Measurements from ENCODE around the gene NR4A2.

Gene NR4A2

DNA sequence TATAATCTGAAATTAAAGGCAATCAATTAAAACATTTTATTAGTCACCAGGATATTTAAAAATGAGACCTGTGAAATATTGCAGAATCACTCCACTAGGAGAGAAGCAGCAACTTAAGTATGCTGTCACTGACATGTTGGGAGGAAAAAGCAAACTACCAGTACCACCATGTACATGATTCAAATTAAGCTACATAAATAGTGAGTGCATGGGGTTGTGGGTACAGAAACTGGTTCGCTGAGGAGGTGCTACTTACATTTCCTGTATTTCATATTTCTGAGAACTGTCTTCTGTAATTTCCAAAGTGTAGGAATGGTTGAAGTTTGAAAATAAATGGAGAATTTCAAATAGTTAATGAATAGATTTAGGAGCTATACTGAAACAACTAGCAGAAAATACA is 7.9 kb upstream of the NR4A2 start:
- DNase-seq (ENCODE audit: low read depth) = no peak

DNA sequence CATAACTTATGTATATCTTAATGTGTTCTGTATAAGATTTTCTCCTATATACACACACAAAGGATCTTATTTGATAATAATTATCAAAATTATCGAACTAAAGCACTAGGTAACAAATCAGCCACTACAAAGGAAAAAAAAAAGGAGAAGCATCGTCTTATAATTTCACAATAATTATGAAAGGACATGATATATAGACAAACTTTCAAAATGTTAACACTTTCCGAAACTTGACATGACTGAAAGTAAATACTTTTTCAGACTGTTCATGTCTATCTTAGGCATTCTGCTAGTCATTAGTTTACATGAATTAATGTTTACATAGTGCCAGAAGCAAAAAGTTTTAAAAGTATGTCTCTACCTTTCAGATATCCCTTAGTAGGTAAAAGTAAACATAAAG is 7.3 kb upstream of the NR4A2 start:
- no peak for DNase-seq (ENCODE audit: low read depth)

DNA sequence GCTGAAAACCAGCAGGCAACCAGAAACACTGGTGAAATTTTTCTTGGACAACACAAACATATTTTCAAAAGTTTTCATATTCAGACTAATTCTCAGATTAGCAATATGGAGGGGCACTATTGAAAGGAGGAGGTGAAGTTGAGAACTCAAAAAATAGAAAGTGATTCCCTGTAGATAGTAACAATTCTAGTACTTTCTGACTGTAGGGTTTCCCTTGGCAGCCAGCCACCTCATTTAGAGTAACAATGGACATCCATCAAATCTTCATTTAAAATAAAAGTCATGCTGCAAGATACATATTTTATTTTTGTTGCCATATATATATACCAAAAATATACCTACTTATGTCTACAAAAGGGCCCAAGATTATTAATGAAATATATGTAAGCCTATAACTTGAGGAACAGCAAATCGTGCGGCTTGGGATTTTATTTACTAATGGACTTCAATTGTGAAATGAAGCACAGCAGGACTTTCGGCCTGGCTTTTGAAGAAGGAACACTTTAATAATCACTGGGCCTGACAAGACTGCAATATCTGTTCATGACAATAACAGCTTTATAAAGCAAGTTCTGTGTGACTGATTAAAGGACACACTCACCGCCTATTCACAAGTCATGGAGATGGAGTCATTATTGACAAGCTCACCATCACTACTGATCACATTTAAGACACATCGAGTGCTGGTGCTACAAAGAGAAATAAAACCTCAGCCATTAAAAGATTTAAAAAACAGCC is 6.8 kb upstream of the NR4A2 start:
- no peak for DNase-seq (ENCODE audit: low read depth)

DNA sequence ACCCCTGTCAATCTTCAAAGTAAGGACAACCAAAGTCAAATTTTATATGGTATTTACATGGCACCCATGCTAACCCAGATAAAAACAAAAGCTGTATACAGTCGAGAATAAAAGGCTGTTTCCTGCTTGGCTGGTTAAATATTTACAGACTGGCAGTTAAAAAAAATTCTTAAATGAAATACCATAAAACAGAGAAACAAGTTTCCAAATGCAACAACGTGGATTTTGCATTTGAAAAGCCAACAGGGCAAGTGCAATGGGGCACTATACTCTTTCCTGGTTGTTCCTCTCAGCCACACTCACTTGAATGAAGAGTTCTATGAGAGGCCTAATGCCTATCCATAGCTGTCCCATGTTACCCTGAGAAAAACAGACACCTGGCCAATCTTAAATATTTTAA is 6.1 kb upstream of the NR4A2 start:
- DNase-seq (ENCODE audit: low read depth) = no peak

DNA sequence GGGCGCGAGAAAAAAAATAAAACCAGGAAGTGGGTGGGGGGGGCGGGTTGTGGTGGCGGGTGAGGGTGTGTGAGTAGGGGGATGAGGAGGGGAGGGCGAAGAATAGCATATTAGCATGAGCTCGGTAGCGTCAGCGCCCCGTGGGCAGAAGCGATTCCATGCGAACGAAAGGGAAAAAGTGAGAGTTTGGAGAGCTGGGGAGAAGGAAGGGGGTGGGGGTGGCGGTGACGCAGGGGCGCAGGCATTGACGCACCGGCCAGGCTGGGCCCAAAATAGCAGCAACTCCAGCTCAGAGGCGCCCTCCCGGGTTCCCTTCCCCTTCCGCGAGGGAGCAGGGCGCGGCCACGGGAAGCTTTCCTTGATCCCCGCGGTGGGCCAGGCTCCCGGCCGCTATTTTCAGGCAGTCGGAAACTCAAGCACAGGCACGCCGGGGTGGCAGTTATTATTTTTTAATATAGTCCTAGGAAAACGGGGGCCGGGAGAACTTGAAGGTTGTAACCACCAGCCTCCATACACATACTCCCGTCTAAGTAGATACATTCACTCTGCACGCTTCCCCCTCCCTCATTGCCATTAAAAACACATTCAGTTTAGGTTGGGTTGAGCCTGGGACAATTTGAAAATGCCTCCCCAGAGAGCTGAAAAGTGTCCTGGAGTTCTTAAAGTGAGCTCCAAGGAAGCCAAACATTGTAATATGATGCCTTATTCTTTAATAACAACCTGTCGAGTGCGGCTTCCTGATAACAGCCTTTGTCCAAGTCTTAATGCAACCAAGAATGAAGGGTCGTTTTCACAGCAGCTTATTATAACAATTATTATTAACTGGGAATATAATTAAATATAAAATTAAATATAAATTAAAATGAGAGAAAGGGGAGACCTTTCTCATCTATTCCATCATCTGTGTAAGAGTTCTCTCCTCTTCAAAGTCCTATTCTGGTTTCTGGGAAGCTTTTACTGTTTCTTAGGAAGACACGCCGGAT is 2.3 kb upstream of the NR4A2 start:
- no peak for DNase-seq (ENCODE audit: low read depth)

DNA sequence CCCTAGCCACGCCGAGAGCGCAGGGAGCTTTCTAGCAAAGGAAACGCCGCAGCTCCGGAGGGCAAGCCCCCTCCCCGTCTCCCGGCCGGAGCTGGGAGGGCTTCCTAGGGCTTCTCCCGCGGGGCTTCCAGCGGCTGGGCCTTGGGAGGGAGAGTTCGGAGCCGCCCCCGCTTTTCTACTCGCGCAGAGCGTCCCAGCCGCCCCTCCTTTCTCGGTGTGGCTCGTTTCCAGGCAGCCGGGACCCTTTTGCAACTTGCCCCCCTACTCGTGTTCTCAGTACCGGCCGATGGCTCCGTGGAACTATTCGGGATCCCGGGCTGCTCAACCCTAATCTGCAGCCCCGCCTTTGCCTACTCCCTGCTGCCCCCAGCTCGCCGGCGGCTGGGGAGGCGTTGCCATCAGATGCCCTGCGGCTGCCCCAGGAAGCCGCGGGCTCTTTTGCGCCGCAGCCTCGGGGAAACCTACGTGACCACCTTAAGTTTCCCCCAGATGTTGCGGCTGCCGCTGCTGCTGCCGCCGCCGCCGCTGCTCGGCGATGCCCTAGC is 1.5 kb upstream of the NR4A2 start:
- no peak for DNase-seq (ENCODE audit: low read depth)

DNA sequence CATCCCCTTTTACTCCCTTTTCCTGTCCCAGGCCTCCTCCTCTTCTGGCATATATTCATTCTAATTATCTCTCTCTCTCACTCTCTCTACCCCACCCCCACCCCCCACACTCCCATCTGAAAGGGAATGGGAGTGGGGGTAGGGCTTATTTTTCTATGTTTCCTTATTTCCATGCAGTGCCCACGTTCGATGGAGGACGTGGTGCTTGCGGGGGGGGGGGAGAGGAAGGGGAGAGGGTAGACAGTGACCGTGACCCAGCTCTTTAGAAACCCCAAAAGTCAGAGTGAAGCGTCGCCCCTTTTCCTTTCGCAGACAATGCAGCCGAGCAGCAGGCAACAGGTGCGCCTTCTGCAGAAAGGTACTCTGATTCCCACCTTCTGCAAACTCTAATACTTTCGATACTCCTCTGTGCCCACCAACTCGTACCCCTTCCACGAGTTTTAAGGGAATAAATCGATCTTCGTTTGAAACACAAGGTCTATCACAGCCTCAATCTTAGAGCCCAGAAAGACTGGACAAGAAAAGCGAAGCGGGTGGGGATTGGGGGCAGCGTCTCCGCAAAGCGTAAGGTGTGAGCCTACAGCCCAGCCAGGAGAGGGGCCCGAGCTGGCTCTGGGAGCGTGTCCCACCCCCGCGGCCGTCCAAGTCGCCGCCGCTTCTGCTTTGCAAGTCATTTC is 891 bp upstream of the NR4A2 start:
- DNase-seq (ENCODE audit: low read depth) = no peak

DNA sequence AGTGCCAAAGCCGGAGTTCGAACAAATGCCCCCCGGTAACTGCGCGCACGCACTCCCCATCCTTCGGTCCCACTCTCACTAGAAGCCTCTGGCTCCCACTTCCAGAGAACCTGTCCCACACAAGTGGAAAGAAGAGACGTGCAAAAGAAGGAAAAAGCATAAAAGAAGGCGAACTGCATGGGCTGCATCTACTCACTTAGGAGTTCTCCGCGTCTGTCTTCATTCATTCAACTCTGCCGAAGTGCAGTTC is 312 bp downstream of the NR4A2 start:
- DNase-seq (ENCODE audit: low read depth) = no peak

DNA sequence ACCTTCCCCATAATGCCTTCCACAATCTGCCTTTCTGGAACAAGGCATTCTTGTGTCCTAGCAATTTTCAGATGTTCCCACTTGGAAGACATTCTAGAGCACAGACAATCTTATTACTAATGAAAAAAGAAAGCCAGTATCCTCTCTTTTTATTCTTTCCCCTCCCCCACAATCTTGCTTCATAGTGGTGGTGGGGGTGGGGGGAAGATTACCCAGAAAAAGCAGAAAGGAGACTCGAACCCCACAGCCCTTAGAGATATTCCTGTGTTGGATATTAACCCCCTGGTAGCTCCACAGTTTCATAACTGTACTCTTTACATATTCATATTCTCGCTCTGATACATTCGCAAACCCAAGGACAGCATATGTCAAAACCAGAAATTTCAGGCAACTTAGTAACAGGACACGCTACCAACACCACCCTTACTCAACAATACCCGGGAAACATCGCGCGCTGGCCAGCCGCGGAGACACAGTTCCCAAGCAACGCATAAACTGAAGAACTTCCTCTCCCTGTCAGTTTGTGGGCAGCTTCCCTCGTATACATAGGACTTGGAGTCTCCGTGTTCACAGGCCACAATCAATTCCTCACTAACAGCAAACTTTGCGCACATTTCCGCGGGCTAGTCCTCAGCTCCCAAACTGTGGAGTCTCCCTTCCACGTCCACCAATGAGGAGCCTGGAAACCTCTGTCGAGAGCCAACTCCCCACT is 793 bp downstream of the NR4A2 start:
- no peak for DNase-seq (ENCODE audit: low read depth)

DNA sequence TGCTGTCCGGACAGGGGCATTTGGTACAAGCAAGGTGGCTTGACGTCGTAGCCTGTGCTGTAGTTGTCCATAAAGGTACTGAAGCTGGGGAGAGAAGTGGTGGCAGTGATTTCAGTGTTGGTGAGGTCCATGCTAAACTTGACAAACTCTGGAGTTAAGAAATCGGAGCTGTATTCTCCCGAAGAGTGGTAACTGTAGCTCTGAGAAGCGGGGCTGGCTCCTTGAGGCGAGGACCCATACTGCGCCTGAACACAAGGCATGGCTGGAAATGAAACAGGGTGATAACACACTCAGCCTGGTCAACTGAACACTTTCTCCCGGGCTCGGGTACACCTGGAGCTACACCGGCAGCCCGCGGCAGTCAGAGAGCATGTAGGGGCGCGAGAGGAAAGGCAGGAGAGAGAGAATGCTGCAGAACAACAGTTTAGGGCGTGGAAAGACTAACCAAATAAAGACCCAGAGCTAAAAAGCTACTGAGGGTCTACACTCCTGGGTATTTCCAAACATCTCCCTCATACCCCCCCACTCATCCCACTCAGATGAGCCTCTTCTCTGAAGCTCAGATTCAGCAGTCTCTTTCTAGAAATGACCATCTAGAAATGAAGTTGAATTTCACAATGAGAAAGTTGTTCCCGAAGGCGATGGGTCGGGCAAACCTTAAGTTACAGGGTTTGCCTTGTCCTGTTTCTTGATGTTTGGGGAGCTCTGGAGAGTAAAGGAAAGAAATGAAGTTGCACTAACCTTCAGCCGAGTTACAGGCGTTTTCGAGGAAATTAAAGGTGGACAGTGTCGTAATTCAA is 2.4 kb downstream of the NR4A2 start:
- DNase-seq (ENCODE audit: low read depth) = no peak

DNA sequence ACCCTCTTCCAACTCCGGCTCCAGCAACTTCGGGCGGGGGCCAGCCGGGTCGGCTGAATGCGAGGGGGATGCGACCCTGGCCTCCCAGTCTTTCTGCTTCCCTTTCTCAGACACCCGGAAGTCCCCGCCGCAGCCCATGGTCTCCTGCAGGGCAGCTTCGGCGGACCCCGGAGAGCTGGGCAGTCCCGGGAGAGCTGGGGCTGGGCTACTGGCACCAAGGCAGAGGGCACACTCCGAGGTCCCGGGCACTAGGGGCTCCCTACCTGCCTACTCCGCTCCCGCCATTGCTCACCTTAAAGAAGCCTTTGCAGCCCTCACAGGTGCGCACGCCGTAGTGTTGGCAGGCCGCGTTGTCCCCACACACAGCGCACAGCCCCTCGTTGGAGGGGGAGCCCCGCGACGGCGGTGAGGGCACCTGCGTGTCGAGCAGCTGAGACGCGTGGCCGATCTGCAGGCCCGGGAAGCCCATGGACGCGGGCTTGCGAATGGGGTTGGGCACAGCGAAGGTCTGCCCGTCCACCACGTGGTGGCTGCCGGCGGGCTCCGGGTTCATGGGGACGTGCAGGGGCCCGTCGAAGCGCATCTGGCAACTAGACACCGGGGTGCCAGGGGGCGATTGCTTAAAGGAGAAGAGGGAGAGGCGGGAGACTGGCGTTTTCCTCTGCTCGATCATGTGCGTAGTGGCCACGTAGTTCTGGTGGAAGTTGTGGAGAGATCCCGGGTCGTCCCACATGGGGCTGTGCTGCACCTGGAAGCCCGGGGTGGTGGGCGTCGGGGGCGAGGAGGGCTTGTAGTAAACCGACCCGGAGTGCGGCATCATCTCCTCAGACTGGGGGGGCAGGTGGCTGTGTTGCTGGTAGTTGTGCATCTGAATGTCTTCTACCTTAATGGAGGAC is 3.2 kb downstream of the NR4A2 start:
- DNase-seq (ENCODE audit: low read depth) = no peak

DNA sequence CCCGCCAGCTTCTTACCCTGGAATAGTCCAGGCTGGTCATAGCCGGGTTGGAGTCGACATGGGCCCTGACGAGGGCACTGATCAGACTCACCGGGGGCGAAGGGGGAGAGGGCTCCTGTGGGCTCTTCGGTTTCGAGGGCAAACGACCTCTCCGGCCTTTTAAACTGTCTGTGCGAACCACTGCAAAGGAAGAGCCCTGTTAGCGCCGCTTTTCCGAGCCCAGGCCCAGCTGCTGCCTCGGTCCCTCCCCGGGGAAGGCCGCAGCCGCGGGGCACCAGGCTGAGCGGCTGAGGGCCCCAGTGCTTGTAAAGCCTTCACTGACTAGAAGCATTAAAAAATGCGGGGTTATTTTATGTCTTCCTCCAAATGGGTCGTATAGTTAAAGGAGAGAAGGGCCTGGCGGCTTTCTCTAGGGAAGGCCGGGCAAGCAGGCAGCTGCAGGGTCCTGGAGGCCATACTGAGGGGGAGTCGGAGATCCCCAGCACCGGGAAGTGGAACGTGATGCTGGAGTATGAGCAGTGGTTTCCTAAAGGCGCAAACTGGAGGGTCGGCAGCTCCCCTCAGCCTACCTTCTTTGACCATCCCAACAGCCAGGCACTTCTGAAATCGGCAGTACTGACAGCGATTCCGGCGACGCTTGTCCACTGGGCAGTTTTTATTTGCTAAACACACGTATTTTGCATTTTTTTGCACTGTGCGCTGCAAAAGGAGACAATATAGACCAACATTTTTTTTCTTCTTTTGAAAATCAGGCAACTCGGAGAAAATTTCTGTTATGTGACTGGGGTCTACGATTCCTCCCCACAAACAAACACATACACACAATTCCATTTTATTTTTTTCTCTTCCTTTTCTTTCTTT is 4.5 kb downstream of the NR4A2 start:
- no peak for DNase-seq (ENCODE audit: low read depth)

DNA sequence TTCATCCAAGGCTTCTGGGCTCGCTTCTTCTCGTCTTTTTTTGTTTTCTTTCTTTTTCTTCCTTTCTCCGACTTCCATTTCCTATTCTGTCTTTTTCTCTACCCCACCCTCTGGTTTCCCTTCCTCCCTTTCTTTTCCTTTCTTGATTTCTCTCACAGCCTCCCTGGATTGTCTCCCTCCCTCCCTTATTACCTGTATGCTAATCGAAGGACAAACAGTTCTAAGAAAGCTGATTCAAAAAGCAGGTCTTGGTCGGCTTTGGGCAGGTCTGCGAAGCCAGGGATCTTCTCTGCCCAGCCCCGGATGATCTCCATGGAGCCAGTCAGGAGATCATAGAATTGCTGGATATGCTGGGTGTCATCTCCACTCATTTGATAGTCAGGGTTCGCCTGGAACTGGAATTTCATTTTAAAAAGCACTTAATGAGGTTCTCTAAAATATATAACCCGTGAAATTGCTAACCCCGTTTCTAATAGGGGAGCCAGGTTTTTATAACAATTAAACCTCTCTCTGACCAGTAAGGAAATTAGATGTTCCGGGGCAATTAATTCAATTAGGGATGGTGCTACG is 5.9 kb downstream of the NR4A2 start:
- no peak for DNase-seq (ENCODE audit: low read depth)

DNA sequence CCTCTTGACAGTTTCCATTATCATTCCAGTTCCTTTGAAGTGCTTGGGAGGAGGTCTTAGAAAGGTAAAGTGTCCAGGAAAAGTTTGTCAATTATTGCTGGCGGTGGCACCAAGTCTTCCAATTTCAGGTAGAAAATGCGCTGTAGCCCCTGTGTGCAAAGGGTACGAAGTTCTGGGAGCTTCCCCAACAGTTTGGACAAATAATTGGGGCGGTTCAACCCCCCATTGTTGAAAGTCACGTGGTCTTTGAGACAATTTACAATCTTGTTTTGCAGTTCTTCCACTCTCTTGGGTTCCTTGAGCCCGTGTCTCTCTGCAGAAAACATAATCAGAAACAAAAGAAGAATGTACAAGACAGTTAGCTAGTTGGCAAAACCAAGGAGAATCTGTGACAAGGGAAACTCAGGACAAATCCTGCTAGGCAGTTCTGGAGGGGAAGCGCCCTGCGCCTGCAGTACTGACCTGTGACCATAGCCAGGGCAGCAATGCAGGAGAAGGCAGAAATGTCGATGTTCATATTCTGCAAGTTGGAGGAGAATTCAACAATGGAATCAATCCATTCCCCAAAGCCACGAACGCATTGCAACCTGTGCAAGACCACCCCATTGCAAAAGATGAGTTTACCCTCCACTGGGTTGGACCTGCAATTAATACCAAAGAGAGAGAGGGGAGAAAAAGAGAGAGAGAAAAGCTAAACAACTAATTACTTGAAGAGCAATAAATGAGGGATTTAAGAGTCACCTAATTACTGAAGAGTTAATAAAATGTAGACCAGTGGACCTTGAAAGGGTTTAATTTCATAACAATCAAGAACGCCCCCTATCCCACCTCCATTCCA is 6.6 kb downstream of the NR4A2 start:
- no peak for DNase-seq (ENCODE audit: low read depth)

DNA sequence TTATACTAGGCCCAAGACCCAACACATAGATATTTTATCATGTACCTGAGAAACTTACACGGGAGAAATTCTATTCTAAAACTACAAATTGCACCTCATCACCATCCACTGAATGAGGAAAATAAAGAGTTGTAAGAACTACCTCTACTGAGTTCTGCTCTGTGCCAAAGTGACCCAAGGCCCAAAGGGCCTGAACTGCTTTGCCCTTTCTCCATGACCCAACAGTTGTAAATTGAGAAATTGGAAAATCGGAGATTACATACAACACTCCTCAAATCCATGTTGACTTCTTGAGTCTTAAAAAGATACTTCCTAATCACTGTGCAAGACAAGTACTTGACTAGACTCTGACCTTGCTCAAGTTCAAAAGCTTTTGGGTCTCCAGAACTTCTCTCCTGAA is 8.8 kb downstream of the NR4A2 start:
- no peak for DNase-seq (ENCODE audit: low read depth)

DNA sequence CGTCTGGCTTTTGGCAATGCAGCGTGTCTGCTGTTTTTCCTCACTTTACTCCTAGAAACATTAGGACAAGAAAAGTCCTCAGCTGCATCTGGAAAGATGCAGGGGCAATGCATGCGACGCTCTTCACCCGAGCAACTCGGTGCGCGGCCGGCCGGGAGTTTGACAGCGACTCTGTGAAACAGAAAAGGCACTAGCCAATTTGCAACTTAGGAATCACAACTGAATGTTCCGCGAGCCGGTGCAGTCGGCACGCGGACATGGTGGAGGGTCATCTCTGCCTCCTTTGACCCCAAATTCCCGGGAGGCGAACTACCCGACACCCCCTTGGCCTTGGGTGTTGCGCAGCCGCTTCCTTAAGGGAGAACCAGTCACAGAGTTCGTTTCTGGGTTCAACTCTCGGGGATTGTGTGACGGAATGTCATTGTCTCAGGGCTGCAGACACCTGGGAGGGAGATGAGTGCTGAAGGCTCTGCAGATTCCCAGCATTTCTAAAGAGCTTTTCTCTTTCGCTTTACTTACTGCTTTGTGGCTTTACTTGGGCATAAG is 9.8 kb downstream of the NR4A2 start:
- no peak for DNase-seq (ENCODE audit: low read depth)

DNA sequence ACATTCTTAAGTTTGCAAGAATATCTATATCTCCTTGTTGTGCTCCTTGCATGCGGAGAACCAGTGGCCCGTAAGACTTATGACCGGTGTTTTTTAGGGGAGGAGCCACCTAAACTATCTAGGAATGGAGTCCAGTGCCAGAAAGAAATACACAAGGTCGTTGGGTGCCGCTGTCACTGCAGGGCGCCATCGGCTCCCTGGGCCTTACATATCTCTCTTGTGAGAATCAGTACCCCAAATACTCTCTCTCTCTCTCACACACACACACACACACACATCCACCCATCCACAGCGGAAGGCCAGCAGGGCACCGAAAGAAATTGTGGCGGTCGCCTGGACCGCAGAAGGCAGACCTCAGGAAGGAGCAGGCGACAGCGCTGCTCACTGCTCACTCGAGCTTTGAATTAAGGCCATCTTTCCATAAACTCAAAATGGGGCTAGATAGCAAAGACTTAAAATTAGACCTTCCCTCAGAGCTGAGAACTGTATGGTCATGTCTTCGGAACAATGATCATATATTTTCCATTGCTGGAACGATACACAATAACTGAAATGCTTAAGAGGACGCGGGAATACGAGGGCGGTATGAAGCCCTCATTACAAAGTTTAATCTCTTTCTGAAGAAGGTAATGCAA is 10.4 kb downstream of the NR4A2 start:
- no peak for DNase-seq (ENCODE audit: low read depth)

Data from GM04503 (cell line).